Esophagus muscularis mucosa (tissue), 4 donors: Measurements from ENCODE around the gene SMARCE1. TPM values are rescaled to one million over a fixed set of nuclear protein-coding genes. Genes with fewer than 3 reads are reported as not detected.

Source experiments
- DNase-seq: peaks from one replicate; pipeline ENCODE4 v3.0.0-alpha.2; 2017; ENCODE audit errors: extremely low spot score
- H3K27ac ChIP-seq, 4 donors: fragments of 200-600 bp; sonication (generic); replicated peaks in 1 of 4; 1 replicate in 3 of 4; 2 replicates in 1 of 4; pipeline ENCODE4 v1.5.1; 2016 to 2019; ENCODE audit warnings: mild to moderate bottlenecking in 1 of 4
- H3K27me3 ChIP-seq, 4 donors: fragments of 200-600 bp; sonication (generic); one replicate each; pipeline versions ENCODE4 v1.5.1 to v1.6.0; 2016 to 2019
- H3K36me3 ChIP-seq, 4 donors: fragments of 200-600 bp; sonication (generic); one replicate each; pipeline ENCODE4 v1.5.1; 2016 to 2019
- H3K4me1 ChIP-seq, 4 donors: fragments of 200-600 bp; sonication (generic); one replicate each; pipeline ENCODE4 v1.5.1; 2016 to 2019
- H3K4me3 ChIP-seq, 4 donors: fragments of 200-600 bp; sonication (generic); 1 replicate in 2 of 4; 2 replicates in 2 of 4; pipeline ENCODE4 v1.5.1; 2016 to 2019; ENCODE audit warnings: mild to moderate bottlenecking in 4 of 4, moderate library complexity in 1 of 4
- H3K9me3 ChIP-seq, 4 donors: fragments of 200-600 bp; sonication (generic); 1 replicate in 3 of 4; 2 replicates in 1 of 4; pipeline ENCODE4 v1.5.1; 2016 to 2019
- CTCF ChIP-seq, 3 experiments: fragments of 200-600 bp in 2 of 3; fragments of 450-650 bp in 1 of 3; sonication (generic) in 2 of 3; IDR thresholded peaks; one replicate each; pipeline ENCODE4 v1.5.1; 2017 to 2019; ENCODE audit warnings: antibody characterized with exemption in 3 of 3, mild to moderate bottlenecking in 2 of 3, moderate library complexity in 1 of 3
- EP300 ChIP-seq: sonication (generic); formaldehyde crosslinking; IDR thresholded peaks from one replicate; pipeline ENCODE4 v1.6.1; 2017; ENCODE audit warnings: antibody characterized with exemption
- POLR2A ChIP-seq: fragments of 450-650 bp; IDR thresholded peaks from one replicate; pipeline ENCODE4 v1.6.1; 2017; ENCODE audit warnings: antibody characterized with exemption, moderate library complexity, mild to moderate bottlenecking, low read depth
- POLR2AphosphoS5 ChIP-seq, 2 donors: sonication (generic); formaldehyde crosslinking; IDR thresholded peaks; one replicate each; pipeline ENCODE4 v1.6.1; 2017; ENCODE audit warnings: antibody characterized with exemption in 2 of 2
- WGBS: methylation state at CpG from one replicate; pipeline ENCODE4 v1.1.5; 2018; 5-methylcytosine and 5-hydroxymethylcytosine counted together
- intact Hi-C: fragments of 100-400 bp; cut with DNase I; formaldehyde crosslinking; loops from one replicate; pipeline ENCODE4 v1.15.1; 2023
- total RNA-seq, 4 donors: library from RNA; depleted of rRNA; stranded (reverse); fragments of >200 nt; gene quantifications; one replicate each; pipeline versions ENCODE4 v1.1.0 to v1.2.1, GENCODE V29; 2016

The SMARCE1 gene
- total RNA-seq, 4 donors from 2014 or later, result 86.8 to 112 (median 102) TPM

- no peak for DNase-seq
- WGBS, result 82% methylated on average over 2 of the region's 2 CpGs
- peaks cover 55 to 76% (median 67%) of the 10 kb centered on the region in 4 donors for H3K36me3 ChIP-seq
Measured at GRCh38 chr17:40637931-40638330, 9.7 kb downstream of the SMARCE1 start.

GRCh38 chr17:40633871-40634270 is 13.7 kb downstream of the SMARCE1 start:
- no peak for TF ChIP-seq EP300
- TF ChIP-seq POLR2AphosphoS5 (IDR thresholded peaks at IDR 0.05), result no peak
- TF ChIP-seq CTCF (IDR thresholded peaks at IDR 0.05), result no peak
- no peak for TF ChIP-seq POLR2A
- 81% methylated on average over 1 of the region's 1 CpG for whole genome bisulfite sequencing
- Histone ChIP-seq H3K9me3 (no peaks in the 10 kb centered on the region), H3K27me3 (no peaks in the 10 kb centered on the region), H3K27ac (no peak overlapping the region), H3K4me1 (peaks cover 0 to 4% (median 2%) of the 10 kb centered on the region in 4 donors), H3K4me3 (no peak overlapping the region), H3K36me3 (peaks cover 80 to 88% (median 86%) of the 10 kb centered on the region in 4 donors)
- intact Hi-C loops, result no loop called here
- DNase-seq, result no peak

More at GRCh38 chr17:40637931-40638330, 9.7 kb downstream of the SMARCE1 start:
- H3K9me3 ChIP-seq, result no peaks in the 10 kb centered on the region
- TF ChIP-seq CTCF (IDR thresholded peaks at IDR 0.05), result no peak
- no peak for TF ChIP-seq POLR2A
- no peak for TF ChIP-seq EP300
- TF ChIP-seq POLR2AphosphoS5 (IDR thresholded peaks at IDR 0.05), result no peak
- H3K27ac ChIP-seq, result no peak overlapping the region
- H3K4me3 ChIP-seq, result no peak overlapping the region
- intact Hi-C loops, result no loop called here
- peaks cover 0 to 16% (median 10%) of the 10 kb centered on the region in 4 donors for H3K4me1 ChIP-seq
- H3K27me3 ChIP-seq, result no peaks in the 10 kb centered on the region

DNA sequence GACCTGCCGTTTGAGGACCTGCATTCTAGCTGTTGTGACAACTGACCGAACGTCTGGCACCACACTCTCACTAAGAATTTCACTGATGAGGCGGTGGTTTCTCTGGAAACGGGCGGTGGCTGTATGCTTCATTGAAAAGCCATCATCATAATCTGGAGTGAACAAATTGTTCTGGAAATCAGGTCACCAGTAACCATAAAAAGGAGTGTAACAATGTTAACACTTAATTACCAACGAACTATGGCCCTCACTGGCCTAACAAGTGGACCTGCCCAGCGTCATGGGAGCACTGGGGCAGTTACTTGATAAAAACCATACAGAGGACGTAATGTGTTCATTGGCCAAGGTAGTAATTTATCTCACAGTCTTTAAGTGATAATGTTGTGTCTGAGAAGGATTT is 15.4 kb downstream of the SMARCE1 start:
- 80% methylated on average over 9 of the region's 9 CpGs for WGBS
- no peak for DNase-seq
- no peak for TF ChIP-seq EP300
- TF ChIP-seq POLR2AphosphoS5 (IDR thresholded peaks at IDR 0.05), result no peak
- no peak for TF ChIP-seq CTCF (IDR thresholded peaks at IDR 0.05)
- no peak for TF ChIP-seq POLR2A
- Histone ChIP-seq H3K27me3 (no peaks in the 10 kb centered on the region), H3K4me1 (peaks cover 0 to 4% (median 0%) of the 10 kb centered on the region in 4 donors), H3K27ac (no peak overlapping the region), H3K9me3 (no peaks in the 10 kb centered on the region), H3K36me3 (peaks cover 86 to 96% (median 92%) of the 10 kb centered on the region in 4 donors), H3K4me3 (no peak overlapping the region)
- intact Hi-C loops, result no loop called here

DNA sequence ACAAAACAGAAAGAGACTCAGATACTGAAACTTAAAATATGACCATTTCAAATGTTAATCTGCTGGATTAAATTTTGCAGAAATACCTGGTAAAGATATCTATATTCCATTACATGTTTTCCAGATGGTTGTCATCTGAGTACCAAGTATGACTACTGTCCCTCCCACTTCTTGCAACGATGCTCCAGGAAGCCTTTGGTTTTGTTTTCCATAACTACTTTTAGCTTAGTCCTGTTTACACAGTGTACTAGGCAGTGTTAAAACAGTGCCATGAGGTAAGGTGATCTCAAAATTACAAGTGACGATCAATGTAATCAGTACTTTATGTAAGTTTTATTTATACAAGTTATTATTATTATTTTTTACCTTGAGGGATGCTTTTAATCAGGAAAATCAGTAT is 17.8 kb downstream of the SMARCE1 start:
- H3K4me3 ChIP-seq, result no peak overlapping the region
- TF ChIP-seq EP300 (no peak), POLR2AphosphoS5 (IDR thresholded peaks at IDR 0.05) (no peak), CTCF (IDR thresholded peaks at IDR 0.05) (no peak), POLR2A (no peak)
- WGBS, result 53% methylated on average over 2 of the region's 2 CpGs
- intact Hi-C loops, result no loop called here
- no peaks in the 10 kb centered on the region for H3K9me3 ChIP-seq
- no peak overlapping the region for H3K27ac ChIP-seq
- no peak for DNase-seq
- peaks cover 0 to 4% (median 0%) of the 10 kb centered on the region in 4 donors for H3K4me1 ChIP-seq
- no peaks in the 10 kb centered on the region for H3K27me3 ChIP-seq
- H3K36me3 ChIP-seq, result peaks cover 64 to 75% (median 69%) of the 10 kb centered on the region in 4 donors

GRCh38 chr17:40625311-40625710 is 22.3 kb downstream of the SMARCE1 start:
- H3K9me3 ChIP-seq, result no peaks in the 10 kb centered on the region
- H3K4me1 ChIP-seq, result peaks cover 0 to 7% (median 2%) of the 10 kb centered on the region in 4 donors
- TF ChIP-seq EP300 (no peak), POLR2A (no peak), CTCF (IDR thresholded peaks at IDR 0.05) (no peak), POLR2AphosphoS5 (IDR thresholded peaks at IDR 0.05) (no peak)
- intact Hi-C loops, result no loop called here
- peaks cover 0 to 7% (median 0%) of the 10 kb centered on the region in 4 donors for H3K27me3 ChIP-seq
- H3K36me3 ChIP-seq, result peaks cover 21 to 30% (median 24%) of the 10 kb centered on the region in 4 donors
- 62% methylated on average over 5 of the region's 5 CpGs for WGBS
- DNase-seq, result no peak
- no peak overlapping the region for H3K4me3 ChIP-seq
- H3K27ac ChIP-seq, result no peak overlapping the region
